ENCODE data around the gene CHRM1. TPM values are rescaled to one million over a fixed set of nuclear protein-coding genes. Genes with fewer than 3 reads are reported as not detected.

Gene CHRM1
- total RNA-seq, 1 experiment from 2014 or later: not detected

DNA sequence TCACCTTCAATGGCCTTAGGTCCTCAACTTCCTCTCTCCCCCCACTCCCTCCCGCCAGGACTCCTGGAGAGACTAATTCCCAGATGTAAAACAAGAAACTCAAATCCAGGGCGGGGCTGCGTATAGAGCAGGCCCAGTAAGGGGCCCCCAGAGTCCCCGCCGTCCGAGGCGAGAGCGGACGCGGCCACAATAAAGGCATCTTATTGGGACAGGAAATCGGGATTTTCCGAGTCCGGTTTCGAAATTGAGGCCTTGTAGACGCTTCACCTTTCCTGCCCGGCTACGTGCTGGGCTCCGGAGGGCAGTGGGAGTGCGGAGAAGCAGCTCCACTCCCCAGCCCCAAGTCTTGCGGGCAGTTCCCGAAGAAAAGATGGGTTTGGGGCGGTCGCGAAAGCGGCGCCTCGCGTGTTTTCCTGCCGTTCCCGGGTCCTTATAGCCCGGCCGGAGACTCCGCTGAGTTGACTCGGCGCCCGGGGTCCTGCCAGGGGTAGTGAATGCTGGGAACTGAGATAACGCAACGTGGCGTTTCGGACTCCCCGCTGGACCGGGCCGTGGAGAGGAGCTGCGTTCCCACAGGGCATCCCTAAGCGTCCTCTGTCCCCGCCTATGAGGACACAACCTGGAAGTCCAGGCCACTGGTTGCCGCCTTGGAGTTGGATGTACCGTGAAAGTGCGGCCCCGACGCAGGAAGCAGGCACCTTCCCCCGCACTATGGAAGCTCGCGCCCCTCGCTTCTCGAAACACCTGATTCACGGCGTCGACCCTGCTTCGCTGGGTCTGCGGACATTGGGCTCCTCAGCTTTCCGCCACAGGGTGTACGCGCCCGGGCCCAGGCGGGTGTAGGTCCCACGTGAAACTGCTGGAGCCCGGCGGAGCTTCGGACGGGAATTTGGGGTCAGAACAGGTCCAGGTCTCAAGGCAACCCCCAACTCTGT lies 4.8 kb upstream of the CHRM1 start:
- no peak for DNase-seq (ENCODE audit: low read depth)

DNA sequence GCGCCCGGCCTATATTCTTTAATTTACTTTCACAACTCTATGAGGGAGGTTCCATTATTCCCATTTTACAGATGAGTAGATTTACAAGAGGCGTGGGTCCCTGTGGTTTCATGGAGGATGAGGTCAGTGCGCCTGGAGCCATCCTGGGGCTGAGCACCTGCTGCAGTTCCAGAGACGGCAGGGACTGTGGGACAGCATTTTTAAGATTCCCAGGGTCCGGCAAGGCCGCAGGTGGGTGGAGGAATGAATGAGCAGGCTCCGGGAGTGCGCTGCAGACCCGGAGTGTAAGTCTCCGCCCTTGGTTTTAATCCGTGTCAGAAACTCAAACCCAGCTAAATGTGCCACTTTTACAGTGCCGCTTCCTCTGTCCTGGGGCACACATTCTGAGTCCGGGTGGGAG lies 4.1 kb upstream of the CHRM1 start:
- no peak for DNase-seq (ENCODE audit: low read depth)

DNA sequence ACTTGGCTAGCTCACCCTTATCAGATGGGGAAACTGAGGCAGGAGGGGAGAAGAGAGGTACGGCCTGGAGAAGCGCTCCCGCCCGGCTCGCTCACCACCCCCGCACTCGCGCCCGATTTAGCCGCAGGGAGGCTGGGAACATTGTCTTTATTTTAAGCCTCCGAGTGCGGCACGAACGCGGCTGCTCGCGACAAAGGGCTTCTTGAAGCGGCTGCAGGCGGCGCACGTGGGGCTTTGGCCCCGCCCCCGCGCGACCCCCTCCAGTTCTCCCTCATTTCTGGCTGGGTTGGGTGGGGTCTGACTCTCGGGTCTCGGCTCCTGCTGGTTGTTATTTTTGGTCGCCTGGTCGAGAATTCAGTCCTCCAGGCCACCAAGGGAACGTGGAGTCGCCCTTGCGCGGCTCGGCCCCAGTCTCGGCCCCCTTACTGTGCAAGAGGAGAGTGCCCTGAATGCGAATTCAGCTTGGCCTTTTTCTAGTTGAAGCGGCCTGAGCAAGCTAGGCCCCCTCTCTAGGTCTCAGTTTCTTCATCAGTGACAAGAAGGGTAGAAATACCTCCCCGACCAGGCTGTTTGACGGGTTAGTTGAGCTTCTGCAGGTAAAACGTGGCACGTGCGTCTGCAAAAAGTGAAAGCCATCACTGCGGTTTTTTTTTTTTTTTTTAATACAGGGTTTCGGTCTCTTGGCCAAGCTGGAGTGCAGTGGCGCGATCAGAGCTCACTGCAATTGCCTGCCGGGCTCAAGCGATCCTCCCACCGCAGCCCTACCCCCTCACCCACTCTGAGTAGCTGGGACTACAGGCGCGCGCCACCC lies 2.6 kb upstream of the CHRM1 start:
- DNase-seq (ENCODE audit: low read depth): no peak

DNA sequence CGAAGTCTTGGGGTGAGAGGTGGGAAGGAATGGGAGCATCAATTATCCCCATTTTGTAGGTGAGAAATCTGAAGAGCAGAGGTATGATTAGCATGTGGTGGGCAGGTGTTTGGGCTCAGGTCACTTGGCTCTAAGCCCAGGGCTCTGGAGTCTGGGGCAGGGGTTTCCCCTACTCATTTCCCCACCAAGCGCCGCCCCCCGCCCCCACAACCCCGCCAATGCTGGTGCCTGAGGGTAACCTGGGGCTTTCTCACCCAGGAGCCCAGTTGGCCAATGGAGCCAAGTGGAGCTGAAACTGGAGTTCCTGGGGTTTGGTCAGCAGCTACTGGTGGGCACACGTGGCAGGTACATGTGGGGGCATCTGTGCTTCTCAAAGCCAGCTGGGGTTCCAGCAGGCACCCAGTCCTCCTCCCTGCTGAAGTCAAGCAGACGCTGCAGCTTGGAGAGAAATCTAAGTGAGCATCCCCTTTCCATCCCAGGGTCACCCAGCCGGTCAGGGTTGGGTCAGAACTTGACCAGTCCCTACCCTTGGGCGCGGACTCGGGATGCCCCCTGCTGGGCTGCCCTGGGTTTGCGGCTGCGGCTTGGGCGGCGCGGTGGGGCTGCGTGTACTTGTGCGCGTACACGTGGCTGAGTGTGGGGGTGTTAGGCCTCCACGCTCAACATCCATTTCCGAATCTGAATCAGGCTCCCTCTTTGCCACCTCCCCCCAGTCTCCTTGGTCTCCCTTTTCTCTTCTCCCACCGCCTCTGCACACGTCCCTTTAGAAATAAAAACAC lies 1.7 kb upstream of the CHRM1 start:
- no peak for DNase-seq (ENCODE audit: low read depth)

DNA sequence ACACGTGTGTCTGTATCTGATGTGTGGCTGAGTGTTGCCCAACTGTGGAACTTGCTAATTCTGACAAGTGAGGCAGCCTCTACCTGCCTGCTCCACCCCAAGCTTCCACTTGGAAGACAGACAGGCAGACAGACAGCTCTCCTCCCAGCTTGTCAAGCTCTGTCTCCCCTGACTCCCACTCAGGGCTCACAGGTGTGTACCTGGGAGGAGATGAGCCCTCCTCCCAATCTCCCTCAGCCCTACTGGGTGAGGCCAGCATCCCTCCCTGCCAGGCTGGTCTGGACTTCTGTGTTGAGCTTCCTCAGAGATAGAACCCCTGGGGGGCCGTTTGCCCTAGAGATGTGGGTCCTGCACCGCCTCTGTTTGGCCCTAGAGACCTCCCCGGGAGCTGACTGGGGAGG lies 1.0 kb upstream of the CHRM1 start:
- no peak for DNase-seq (ENCODE audit: low read depth)

DNA sequence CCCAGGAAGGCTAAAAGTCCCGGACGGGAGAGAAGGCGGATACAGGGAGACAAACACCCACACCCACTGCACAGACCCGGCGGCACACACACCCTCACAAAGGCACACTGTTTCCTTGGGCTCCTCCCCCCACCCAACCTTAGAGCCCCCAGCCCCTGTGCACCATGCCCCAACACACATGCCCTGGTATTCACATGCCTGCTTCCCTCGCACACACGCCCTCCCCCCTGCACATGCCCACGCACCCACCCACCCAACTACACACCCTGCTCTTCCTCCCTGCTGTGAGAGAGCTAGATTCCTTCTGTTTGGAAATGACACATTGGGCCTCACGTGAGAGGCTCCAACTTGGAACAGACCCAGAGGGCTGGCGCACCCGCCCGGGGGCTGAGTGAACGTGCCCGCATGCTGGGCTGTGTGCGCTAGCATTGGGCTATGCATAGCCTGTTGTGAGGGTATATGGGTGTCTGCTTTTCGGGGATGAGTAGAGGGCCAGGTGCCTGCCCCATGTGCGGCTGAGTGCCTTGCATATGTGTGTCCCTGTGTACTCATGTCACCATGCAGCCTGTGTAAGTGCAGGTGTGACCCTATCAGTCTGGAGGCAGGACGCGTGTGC lies 518 bp upstream of the CHRM1 start:
- DNase-seq (ENCODE audit: low read depth): peak; percentile 51

DNA sequence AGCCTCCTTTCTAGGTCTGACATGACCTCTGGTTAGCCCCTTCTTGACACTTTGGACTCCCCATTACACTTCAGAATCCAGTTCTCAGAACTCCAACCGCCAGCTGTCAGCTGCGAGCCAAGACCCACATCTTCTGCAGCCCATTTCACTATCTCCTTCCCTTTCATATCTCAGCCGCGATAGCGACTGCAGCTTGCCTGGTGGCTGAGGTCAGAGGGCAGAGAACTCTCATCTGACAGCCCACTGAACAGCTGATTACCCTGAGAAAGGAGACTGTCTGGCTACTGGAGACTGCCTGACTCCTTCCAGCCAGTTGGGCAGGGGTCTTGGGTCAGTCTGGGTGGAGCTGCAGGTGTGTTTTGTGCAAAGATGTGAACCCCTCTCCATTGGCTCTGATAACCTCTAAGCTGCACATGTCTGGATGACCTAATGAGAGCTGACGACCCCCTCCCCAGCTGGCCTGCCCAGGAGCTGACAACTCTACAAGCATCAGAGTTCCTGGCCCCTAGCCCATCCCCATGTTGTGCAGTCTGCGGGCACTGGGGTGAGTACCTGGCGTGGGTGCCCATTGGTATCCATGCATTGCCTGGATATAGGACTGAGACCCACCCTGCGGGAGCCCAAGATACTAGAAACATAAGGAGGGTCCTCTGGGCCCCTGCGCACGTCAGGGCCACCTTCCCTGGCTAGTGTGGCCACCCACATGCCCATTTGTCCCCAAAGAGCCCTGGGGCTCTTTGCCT lies 1.1 kb downstream of the CHRM1 start:
- no peak for DNase-seq (ENCODE audit: low read depth)

DNA sequence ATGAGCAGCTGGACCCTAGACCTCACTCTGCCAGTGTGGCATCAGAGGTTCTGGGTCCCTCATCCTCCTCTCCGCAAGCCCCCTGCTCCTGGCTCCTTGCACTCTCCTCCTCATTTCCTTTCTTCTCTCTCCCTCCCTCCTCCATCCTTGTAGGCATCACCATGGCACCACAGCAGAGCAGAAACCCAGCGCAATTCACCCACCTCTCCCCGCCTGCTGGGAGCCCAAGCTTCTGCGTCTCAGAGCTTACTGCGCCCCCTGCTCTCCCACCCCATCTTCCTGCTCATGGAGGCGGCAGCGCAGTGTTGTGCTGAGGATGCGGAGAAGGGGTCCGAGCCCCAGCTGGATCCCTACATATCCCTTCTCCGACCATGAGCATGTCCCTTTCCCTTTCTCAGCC lies 1.7 kb downstream of the CHRM1 start:
- DNase-seq (ENCODE audit: low read depth): no peak

DNA sequence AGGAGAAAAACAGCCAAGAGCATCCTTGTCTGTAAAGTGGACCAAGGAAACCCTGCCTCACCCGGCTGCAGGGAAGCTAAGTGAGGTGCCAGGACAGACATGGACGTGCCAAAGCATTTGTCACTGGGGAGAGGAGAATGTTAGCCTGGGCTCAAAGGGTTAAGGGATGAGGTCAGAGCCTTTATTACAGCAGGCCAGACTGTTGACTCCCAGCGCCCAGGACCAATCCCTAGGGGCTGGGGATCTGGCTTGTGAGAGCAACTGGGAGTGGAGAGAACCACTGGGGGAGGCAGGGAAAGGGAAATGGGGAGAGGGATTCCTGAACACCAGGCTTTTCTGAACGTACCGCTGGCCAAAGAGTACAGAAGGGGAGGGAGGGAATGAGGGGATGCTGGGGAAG lies 2.6 kb downstream of the CHRM1 start:
- no peak for DNase-seq (ENCODE audit: low read depth)

DNA sequence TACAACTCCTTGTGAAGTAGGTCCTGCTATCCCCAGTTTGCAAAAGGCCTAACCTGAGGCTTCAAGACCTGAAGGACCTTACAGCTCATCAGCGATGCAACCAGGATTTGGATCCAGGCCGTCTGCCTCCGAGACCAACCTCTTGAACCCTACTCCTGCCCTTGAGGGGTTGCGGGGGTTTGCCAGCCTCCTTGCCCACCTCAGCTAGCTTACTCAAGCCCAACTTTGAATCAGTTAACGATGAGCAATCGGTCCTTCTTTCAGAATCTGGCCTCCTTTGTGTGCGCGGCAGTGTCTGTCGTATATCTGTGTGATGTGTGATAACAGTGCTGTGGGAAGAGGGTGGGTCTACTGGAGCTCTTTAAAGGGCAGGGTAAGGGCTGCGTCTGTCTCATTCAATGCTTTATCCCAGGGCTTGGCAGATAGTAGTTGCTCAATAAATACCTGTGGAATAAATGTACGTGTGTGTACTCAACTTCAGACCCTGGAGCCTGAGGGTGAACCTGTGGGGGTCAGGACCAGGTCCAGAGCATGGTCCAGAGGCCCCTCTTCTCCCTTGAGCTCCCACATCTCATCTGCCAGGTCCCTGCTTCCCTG lies 3.2 kb downstream of the CHRM1 start:
- no peak for DNase-seq (ENCODE audit: low read depth)

DNA sequence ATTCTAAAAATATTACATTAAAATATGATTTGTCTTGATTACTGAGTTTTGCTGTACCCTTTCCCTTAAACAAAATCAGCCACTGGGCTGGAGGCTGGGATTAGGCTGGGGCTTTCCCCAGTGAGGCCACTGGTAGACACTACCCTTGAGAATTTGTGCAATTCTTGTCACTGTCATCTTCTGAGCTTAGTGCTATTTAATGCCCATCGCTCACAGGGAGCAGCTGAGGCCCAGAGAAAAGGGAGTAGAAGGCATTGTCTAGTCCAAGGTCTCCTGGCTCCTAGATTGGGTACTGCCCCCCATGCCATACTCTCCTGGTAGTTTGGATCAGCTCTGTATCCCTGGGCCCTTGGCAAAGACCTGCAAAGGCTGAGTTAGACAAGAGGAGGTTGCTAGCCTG lies 6.7 kb downstream of the CHRM1 start:
- no peak for DNase-seq (ENCODE audit: low read depth)

DNA sequence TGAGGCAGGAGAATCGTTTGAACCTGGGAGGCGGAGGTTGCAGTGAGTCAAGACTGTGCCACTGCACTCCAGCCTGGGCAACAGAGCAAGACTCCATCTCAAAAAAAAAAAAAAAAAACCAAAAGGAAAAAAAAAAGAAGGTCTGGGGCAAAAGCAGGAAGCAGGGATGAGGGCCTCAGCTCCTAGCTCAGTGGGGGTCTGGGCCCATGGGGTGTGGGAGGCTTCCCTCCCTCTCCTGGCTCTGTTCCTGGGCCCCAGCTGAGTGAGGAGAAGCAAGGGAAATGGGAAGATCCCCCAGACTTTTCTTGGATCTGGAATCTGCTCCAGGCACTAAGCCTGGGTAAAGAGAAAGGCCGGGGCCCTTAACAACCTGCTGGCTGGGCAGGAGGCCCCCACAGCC lies 8.9 kb downstream of the CHRM1 start:
- DNase-seq (ENCODE audit: low read depth): no peak

DNA sequence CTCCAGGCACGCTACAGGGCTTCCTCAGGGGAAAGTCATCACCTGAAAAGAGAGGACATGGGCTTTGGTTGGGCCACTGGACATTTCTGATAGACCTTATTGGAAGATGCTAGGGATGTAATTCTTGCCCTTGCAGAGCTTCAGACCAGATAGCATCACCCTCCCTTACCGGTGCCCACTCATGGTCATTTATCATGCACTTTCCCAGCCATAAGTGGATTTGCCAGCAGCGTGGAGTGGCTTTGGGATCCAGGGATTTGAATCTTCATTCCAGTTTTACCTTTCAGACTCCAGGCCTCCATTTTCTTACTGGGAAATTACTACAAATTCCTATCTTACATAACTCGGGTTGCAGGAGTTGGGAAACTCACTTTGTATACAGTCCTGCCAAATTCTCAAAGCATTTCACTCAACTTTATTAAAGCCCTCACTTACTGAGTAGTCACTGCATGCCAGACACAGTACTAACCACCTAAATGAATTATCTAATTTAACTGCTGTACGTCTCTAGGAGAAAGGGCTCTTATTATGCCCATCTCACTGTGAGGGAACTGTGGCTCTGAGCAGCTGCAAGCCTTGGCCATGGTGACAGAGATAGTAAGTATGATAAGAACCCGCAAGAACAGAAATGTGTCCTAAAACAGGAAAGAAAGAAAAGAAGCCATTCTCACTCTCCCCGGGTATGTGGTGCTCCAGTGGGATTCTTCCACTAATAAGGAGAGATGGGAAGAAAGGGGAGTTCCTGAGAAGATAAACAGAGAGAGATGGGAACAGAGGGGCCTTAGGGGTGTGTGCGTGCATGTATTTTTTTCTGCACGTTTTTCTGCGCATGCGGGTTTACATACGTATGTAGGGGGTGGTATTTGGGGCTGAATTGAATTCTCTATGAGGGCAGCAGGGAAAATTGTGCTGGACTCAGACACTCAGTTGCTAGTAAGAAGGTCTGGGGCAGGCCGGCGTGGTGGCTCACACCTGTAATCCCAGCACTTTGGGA lies 9.7 kb downstream of the CHRM1 start:
- no peak for DNase-seq (ENCODE audit: low read depth)

DNA sequence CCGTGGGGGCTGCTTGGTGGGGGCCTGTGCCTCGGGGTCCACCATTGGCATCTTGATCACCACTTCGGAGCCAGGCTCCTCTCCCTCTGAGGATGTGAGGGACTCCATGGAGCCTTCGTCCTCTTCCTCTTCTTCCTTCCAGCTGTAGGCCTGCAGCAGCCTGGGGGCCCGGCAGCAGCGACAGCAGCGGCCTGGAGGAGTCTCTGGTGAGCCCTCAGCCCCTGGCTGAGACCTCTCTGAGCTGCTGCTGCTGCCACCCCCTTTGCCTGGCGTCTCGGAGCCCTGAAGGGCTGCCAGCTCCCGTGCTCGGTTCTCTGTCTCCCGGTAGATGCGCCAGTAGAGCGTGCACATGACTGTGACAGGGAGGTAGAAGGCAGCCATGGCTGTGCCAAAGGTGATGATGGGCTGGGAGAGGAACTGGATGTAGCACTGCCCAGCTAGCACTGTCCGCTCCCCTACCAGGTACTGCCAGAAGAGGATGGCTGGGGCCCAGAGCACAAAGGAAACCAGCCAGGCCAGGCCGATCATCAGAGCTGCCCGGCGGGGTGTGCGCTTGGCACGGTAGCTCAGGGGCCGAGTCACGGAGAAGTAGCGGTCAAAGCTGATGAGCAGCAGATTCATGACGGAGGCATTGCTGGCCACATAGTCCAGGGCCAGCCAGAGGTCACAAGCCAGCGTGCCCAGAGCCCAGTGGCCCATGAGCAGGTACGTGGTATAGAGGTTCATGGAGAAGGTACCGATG lies 10.9 kb downstream of the CHRM1 start:
- DNase-seq (ENCODE audit: low read depth): no peak

DNA sequence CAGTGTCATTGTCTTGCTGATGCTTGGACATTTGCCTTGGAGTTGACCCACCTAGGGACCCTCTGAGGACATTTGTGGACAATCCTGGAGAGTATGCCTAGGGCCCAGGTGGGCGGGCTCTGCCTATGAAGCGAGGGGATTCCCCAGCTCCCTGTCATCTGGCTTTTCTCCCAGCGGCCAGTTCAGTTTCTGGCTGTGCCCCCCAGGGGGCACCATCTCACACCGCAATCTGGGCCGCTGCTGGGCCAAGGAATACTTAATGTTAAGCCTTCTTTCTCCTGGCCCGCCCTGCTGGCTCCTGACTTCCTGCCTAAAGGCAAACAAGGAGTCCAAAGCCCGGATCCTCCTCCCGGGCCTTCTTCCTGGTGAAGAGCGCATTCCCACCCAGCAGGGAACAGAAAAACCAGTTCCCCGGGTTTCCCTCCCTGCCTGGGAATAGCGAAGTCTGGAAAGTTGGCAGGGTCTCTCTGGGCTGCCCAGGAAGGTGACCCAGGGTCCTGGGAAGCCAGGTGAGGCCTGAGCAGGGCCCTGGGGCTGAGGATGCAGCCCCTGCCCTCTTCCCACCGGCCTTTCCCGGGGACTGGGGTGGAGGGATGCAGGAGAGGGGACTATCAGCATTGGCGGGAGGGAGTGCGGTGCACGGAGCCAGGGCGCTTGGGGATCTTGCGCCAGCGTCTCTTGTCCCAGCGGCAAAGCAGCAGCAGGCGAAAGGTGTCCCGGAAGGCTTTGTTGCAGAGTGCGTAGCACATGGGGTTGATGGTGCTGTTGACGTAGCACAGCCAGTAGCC lies 11.9 kb downstream of the CHRM1 start:
- DNase-seq (ENCODE audit: low read depth): peak; percentile 76

DNA sequence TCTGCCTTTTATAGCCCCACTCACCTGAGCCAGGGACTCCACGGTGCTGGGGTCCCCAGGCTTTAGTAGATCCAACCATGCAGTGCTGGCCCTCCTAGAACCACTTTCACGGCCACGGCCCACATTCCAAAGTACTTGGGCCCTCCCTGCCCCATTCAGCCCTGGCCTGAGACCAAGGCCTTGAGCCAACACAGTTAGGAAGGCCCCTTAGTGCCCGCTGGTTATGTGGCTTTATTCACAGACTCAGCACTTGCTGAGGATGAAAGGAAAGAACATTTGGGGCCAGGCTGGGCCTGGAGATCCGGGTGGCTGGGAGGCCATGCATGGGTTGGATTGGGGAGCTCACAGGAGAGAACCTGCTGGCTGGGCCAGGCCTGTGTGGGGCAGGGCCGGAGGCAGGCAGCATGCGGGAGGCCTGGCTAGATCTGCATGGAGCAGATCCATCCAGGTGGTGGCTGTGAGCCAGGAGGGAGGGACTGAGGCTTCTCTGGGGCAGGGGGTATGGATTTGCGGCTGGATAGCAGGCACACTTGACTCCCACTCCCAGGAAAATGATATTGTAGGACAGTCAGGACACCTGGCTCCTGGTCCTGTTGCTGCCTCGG lies 12.6 kb downstream of the CHRM1 start:
- DNase-seq (ENCODE audit: low read depth): no peak
